GM19463 (cell line): ENCODE measurements around the gene ITGB5.
A peak's percentile ranks its signal among the peaks of the same experiment; 100 is the strongest.

ENCODE experiments used
- ATAC-seq: cut with Tn5 transposase; IDR thresholded peaks from one replicate; pipeline ENCODE4 v1.9.1; 2021; ENCODE audit warnings: mild to moderate bottlenecking, moderate library complexity; ENCODE audit not compliant: unreplicated experiment

The ITGB5 gene

DNA sequence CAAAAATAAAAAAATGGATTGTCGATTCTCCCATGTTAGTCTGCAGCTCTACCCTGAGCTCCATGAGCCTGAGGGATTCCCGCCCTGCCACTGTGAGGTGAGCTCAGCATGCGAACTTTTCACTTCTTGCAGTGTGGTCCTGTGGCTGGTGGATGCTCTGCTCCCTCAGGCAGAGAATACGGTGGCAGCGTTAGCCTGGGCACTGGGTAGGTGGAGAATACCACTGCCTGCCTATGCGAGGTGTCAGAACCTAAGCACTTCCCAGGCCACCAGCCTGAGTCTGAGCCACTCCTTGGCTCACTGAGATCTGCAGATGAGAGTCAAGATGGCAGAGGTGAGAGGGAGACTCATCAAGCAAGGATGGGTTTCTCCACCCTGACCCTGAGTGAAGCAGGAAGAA lies 70.1 kb downstream of the ITGB5 start:
- ATAC-seq, result no peak

DNA sequence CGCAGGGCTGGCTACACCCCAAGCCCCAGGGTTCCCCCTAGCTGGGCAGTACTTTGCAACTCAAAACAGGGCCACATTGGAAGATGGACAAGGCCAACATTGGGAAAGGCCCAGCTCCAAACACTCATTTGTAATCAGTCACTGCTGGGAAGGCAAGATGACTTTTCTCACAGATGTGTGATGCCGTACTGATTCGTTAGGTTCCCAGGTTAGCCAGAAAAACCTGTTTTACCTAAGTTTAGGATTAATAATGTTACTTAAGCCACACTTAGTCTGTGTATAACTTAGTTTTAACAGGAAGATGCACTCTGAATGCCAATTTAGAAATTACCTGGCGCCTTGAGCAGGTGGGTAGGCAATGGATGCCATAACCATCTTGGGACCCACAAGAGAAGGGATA lies 71.0 kb downstream of the ITGB5 start:
- no peak for ATAC-seq

DNA sequence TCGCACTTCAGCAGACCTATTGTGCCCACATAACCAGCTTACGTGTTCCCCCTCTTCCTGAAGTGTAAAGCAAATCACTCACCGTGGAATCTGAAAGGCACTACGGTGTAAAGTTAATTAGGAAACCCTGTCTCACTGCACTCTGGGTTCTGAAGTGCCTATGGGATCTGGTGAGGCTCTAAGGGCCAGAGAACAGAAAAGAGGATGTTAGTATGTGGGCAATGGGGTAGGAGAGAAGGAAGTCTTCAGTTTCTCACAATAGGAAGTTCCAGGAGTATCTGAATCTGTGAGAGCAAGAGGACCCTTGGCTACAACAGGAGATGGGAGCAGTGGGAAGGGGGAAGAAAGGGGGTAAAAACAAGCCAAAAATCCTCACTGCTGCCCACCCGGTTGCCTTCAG lies 71.4 kb downstream of the ITGB5 start:
- no peak for ATAC-seq

GRCh38 chr3:124814620-124815421 lies 72.3 kb downstream of the ITGB5 start:
- no peak for ATAC-seq

- no peak for ATAC-seq
Observed at GRCh38 chr3:124813541-124813940, 73.6 kb downstream of the ITGB5 start.

DNA sequence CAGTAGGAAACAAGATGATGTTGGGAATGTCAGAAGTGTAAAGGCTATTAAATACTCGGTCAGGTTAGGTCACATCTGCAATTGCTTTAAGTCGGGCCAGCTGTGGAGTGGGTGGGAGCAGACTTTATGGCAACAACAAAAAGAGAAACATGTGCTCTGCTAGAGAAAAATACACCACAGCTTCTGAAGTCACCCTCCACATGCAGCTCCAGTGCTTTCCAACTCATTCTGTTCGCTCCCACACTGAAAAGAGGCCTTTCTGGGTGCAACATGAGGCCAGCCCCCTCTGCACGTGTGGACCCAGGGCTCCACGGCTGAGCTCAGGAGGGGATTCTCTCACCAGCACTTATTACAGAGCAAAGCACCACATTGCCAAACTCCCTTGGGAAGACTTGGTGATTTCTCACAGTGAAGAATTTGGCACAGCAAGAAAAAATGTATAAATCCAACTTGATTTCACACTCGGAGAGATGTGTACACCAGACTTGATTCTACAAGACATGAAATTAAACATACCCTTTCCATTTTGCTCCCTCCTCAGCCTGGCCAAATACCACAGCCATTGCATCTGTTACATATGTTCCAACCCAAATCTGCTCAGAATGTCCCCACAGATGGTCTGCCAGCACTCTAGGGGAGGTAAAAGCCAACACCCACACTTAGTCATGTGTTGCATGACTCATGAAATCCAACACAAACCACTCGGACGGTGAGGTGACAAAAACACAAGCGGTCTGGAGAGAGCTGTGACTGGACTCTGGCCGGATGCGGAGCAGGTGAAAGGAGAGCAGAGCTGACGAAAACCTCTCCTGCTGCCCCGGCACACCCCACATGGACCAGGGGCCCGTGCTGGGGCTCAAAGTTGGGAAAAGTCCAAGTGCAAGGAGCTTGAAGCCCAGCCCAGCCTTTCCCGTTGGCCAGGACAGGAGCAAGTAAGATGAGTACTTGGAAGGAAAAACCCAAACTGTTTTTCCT lies 74.6 kb downstream of the ITGB5 start:
- ATAC-seq, result peak; percentile 85

GRCh38 chr3:124811436-124811835 lies 75.7 kb downstream of the ITGB5 start:
- no peak for ATAC-seq

DNA sequence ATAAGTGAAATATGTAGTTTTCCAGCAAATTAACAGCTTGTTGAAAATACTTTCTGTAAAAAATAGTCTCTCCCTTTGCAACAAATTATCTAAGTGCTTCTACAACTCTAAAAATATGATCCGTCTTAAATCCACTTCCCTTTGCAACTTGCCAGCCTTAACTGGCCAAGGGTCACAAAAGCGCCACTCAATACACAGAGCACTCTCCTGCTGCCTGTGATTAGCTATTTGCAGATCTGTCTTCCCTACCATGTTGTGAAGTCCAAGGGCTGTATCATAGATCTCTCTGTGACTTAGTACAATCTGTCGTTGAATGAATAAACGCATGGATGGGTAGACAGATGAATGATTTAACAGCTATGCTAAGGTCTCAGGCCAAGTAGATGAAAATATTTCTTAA lies 76.2 kb downstream of the ITGB5 start:
- ATAC-seq, result no peak

DNA sequence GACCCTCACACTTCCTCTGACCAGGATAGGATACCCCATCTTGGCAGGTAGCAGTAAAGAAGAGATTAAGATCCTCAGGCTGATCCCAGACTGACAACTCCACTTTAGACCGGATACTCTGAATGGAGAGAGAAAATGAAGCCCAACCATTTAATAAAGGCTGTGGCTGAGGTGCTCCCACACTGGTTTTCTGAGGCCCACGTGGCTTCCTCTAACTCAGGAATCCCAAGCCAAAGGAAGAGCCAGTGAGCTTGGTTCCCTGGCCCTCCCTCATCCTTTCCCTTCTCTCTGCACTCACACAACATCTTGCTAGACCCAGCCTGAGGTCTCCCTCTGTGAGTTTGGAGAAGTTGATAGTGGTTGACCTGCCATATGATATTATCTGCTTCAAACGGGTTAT lies 78.1 kb downstream of the ITGB5 start:
- ATAC-seq, result no peak

DNA sequence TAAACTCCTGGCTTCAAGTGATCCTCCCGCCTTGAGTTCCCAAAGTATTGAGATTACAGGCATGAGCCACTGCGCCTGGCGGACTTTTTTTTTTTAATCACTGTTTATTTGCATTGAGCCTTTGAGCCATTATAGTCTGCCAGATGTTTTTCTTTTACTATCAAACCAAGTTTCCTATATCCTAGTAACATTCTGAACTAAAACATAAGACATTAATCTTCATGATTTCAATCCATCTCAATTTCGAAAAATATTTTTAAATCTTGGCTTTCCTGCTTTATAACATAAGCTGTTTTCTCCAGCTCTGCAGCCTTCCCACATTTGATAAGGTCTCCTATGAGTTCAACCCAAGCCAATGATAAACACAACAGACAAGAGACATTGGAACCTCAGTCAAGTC lies 81.5 kb downstream of the ITGB5 start:
- no peak for ATAC-seq

GRCh38 chr3:124804875-124805274 lies 82.3 kb downstream of the ITGB5 start:
- no peak for ATAC-seq

GRCh38 chr3:124802702-124803101 lies 84.5 kb downstream of the ITGB5 start:
- no peak for ATAC-seq

- ATAC-seq, result no peak
Observed at GRCh38 chr3:124802061-124802698, 85.0 kb downstream of the ITGB5 start.

- no peak for ATAC-seq
Observed at GRCh38 chr3:124800511-124801258, 86.5 kb downstream of the ITGB5 start.

DNA sequence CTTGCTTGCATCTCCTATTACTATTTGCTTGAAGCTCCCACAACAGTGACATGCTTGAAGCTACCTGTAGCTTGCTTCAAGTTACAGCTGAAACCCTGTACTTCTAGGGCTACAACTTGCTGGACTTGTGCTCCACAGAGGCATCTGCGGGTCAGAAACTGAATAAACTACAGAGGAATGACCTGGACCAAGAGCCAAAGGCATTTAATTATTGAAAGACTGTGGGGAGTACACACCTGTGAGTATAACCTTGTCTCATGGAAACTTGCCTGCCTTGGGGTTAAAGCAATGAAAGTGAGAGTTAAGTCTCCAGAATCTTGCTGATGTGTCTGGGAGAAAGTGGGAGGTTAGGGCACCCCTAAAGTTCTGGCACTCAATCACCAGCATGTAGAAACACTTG lies 87.1 kb downstream of the ITGB5 start:
- ATAC-seq, result no peak

GRCh38 chr3:124799676-124800075 lies 87.5 kb downstream of the ITGB5 start:
- ATAC-seq, result no peak

DNA sequence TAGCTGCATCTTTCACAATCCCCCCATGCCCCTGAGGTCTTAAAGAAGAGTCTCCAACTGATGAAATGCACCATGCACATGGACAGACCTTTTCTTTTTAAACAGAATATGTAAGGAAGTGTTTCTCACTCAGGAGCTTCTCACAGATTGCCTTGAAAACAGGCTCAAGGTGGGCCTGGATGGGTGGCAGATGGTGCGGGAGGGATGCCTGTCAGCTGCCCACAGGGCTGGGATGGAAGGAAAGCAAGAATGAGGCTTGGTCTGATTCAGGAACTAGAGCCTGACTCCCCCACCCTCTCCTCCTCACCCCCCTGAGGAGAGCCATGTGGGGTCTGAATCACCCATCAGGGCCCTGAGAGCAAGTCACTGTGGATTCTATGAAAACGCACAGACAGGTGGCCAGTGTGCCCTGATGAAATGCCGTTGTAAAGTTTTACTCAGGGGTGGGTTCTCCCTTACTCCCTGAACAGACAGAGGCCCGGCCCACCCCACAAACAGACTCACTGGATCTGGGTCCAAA lies 89.7 kb downstream of the ITGB5 start:
- ATAC-seq, result no peak

- no peak for ATAC-seq
Observed at GRCh38 chr3:124796477-124796876, 90.7 kb downstream of the ITGB5 start.

GRCh38 chr3:124793054-124793739 lies 94.0 kb downstream of the ITGB5 start:
- ATAC-seq, result no peak
